GM12878 (cell line): ENCODE measurements around the gene ATP5ME. TPM values are rescaled to one million over a fixed set of nuclear protein-coding genes. Genes with fewer than 3 reads are reported as not detected.

ENCODE experiments used
- CTCF ChIP-seq, 3 experiments: IDR thresholded peaks in 2 of 3; conservative IDR thresholded peaks in 1 of 3; 2 replicates each; pipeline ENCODE4 v1.5.1; 2011; ENCODE audit warnings: low read depth in 3 of 3, low read length in 3 of 3, mild to moderate bottlenecking in 3 of 3, control low read depth in 2 of 3, moderate library complexity in 2 of 3, inconsistent platforms in 1 of 3, mixed read lengths in 1 of 3; ENCODE audit not compliant: control insufficient read depth in 2 of 3, insufficient read depth in 1 of 3; ENCODE audit errors: extremely low read depth in 1 of 3
- E4F1 ChIP-seq: fragments of 450-650 bp; IDR thresholded peaks from 2 replicates; pipeline ENCODE4 v1.6.1; 2018; ENCODE audit warnings: borderline replicate concordance, mild to moderate bottlenecking; ENCODE audit not compliant: partially characterized antibody
- IRF3 ChIP-seq: fragments of 450-650 bp; IDR thresholded peaks from 2 replicates; pipeline ENCODE4 v1.6.1; 2014; ENCODE audit warnings: mild to moderate bottlenecking
- MLLT1 ChIP-seq: fragments of 450-650 bp; IDR thresholded peaks from 2 replicates; pipeline ENCODE4 v1.6.1; 2016; ENCODE audit warnings: mild to moderate bottlenecking
- NKRF ChIP-seq: fragments of 450-650 bp; conservative IDR thresholded peaks from 2 replicates; pipeline ENCODE4 v1.6.1; 2017; ENCODE audit warnings: mild to moderate bottlenecking, moderate library complexity
- RAD51 ChIP-seq: fragments of 450-650 bp; IDR thresholded peaks from 2 replicates; pipeline ENCODE4 v1.6.1; 2016; ENCODE audit warnings: moderate library complexity, mild to moderate bottlenecking, inconsistent platforms
- RFX5 ChIP-seq: IDR thresholded peaks from 2 replicates; pipeline ENCODE4 v1.6.1; 2011; ENCODE audit warnings: low read depth, low read length, improper control_type of control experiment
- SIX5 ChIP-seq: IDR thresholded peaks from 2 replicates; pipeline ENCODE4 v1.6.1; 2011; ENCODE audit warnings: mild to moderate bottlenecking, low read depth, low read length, moderate library complexity; ENCODE audit not compliant: severe bottlenecking
- SKIL ChIP-seq: fragments of 450-650 bp; IDR thresholded peaks from 2 replicates; pipeline ENCODE4 v1.6.1; 2017; ENCODE audit warnings: mild to moderate bottlenecking, low read depth, inconsistent platforms; ENCODE audit not compliant: poor library complexity, severe bottlenecking
- ZNF687 ChIP-seq: fragments of 450-650 bp; IDR thresholded peaks from 2 replicates; pipeline ENCODE4 v1.6.1; 2017; ENCODE audit warnings: mild to moderate bottlenecking, moderate library complexity
- polyA plus RNA-seq, 11 experiments: library from polyadenylated mRNA; depleted of rRNA in 4 of 11; unstranded in 6 of 11; stranded (reverse) in 5 of 11; fragments of >200 nt; fragmentation: Nextera tagmentation in 4 of 11; fragmentation: Illumina TruSeq in 1 of 11; extraction: Ambion mirVana in 4 of 11; extraction: Trizol in 1 of 11; gene quantifications; 1 replicate in 1 of 11; 2 replicates in 10 of 11; pipeline versions ENCODE4 v1.2.1 to v1.2.3, GENCODE V29; 2011 to 2016; ENCODE audit warnings: inconsistent platforms in 2 of 11, missing spikeins in 2 of 11, low read depth in 1 of 11
- total RNA-seq, 4 experiments: library from RNA; depleted of rRNA in 3 of 4; stranded (reverse); fragments of >200 nt in 3 of 4; fragmentation: Illumina TruSeq in 1 of 4; extraction: Trizol in 1 of 4; gene quantifications; 2 replicates each; pipeline versions ENCODE4 v1.2.1 to v1.2.3, GENCODE V29; 2013 to 2021

ATP5ME gene
- total and polyA plus RNA-seq, 10 of the 15 experiments (the other 5 are each of a cell fraction or from before 2014, with no cell fraction given), result 279 to 2,374 (median 509) TPM

GRCh38 chr4:663438-664428 lies 10.3 kb downstream of the ATP5ME start (continued):
- TF ChIP-seq NKRF (no peak), CTCF (IDR thresholded peaks at IDR 0.05 in 2 of 3, conservative IDR thresholded peaks at IDR 0.05 in 1 of 3; ENCODE audit: control insufficient read depth in 2 of 3, extremely low read depth in 1 of 3, insufficient read depth in 1 of 3, low read depth in 3 of 3, low read length in 3 of 3) (peak in 2 of 3 experiments; percentile 5 to 7; a peak in 2 of 6 replicates), E4F1 (no peak), RFX5 (no peak), ZNF687 (peak; percentile 84), IRF3 (no peak), RAD51 (peak; percentile 53; the same call in 1 of the 2 replicates), MLLT1 (no peak), SKIL (no peak), SIX5 (no peak)
